GM18951 (cell line): ENCODE measurements around the gene AUP1.

Experiments
- POLR2A ChIP-seq: IDR thresholded peaks from 4 replicates; pipeline ENCODE4 v1.6.1; 2011; ENCODE audit warnings: mild to moderate bottlenecking; ENCODE audit not compliant: insufficient read length, insufficient read depth; ENCODE audit errors: extremely low read depth
- in situ Hi-C: fragments of 300-500 bp; cut with MboI; formaldehyde crosslinking; loops from one replicate; pipeline ENCODE4 v1.12.0; 2022; ENCODE audit warnings: low sequenced_read_pairs, mixed read lengths, inconsistent platforms; ENCODE audit not compliant: unreplicated experiment

Gene AUP1

GRCh38 chr2:74524955-74525716 is 4.4 kb downstream of the AUP1 start:
- in situ Hi-C loops: no loop called here
- no peak for TF ChIP-seq POLR2A

GRCh38 chr2:74524005-74524404 is 5.5 kb downstream of the AUP1 start:
- in situ Hi-C loops: no loop called here
- TF ChIP-seq POLR2A: no peak

GRCh38 chr2:74522516-74522915 is 7.0 kb downstream of the AUP1 start:
- no peak for TF ChIP-seq POLR2A
- in situ Hi-C loops: no loop called here

GRCh38 chr2:74516650-74517049 is 12.9 kb downstream of the AUP1 start:
- in situ Hi-C loops: no loop called here

GRCh38 chr2:74515981-74516633 is 13.4 kb downstream of the AUP1 start:
- TF ChIP-seq POLR2A: no peak
- in situ Hi-C loops: no loop called here

More at GRCh38 chr2:74516650-74517049, 12.9 kb downstream of the AUP1 start:
- no peak for TF ChIP-seq POLR2A

GRCh38 chr2:74515271-74515980 is 14.1 kb downstream of the AUP1 start:
- TF ChIP-seq POLR2A: no peak
- in situ Hi-C loops: no loop called here

- TF ChIP-seq POLR2A: no peak
- in situ Hi-C loops: no loop called here
Observed at GRCh38 chr2:74514368-74515270, 14.9 kb downstream of the AUP1 start, which contains the start of gene TLX2. Gene TLX2, plus strand, starts transcription at chr2:74514450. Its CDS starts 357 bp downstream, at chr2:74514807.

GRCh38 chr2:74513605-74514367 is 15.7 kb downstream of the AUP1 start:
- TF ChIP-seq POLR2A: no peak
- in situ Hi-C loops: no loop called here

- in situ Hi-C loops: no loop called here
Observed at GRCh38 chr2:74512744-74513604, 16.5 kb downstream of the AUP1 start.

GRCh38 chr2:74511104-74511989 is 18.2 kb downstream of the AUP1 start:
- in situ Hi-C loops: no loop called here
- TF ChIP-seq POLR2A: no peak

More at GRCh38 chr2:74512744-74513604, 16.5 kb downstream of the AUP1 start:
- no peak for TF ChIP-seq POLR2A
